Stimulated activated CD8-positive, alpha-beta memory T cell treated with anti-CD3 and anti-CD28 coated beads, Interleukin-12 subunit alpha, Interleukin-12 subunit beta, amount 100 ng/mL, for 4 hours (primary cell): ENCODE results near the gene PAEP.

Source experiments
- DNase-seq: peaks from one replicate; pipeline ENCODE4 v3.0.0-alpha.2; 2020; ENCODE audit warnings: low read depth

PAEP gene

DNA sequence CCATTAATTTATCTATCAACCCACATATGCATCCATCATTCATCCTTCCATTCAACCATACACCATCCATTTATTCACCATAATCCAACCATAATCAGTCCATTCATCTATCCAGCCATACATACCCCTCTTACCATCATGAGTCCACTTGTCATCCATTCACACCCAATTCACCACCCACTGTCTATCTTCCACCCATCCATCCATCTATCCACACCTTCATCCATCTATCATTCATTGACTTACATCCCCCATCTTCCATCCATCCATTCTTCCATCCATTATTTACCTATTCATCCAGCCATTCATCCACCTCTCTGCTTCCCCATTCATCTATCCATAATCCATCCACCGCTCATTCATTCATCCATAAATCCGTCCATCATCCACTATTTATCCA, 17.8 kb downstream of the PAEP start:
- no peak for DNase-seq

DNA sequence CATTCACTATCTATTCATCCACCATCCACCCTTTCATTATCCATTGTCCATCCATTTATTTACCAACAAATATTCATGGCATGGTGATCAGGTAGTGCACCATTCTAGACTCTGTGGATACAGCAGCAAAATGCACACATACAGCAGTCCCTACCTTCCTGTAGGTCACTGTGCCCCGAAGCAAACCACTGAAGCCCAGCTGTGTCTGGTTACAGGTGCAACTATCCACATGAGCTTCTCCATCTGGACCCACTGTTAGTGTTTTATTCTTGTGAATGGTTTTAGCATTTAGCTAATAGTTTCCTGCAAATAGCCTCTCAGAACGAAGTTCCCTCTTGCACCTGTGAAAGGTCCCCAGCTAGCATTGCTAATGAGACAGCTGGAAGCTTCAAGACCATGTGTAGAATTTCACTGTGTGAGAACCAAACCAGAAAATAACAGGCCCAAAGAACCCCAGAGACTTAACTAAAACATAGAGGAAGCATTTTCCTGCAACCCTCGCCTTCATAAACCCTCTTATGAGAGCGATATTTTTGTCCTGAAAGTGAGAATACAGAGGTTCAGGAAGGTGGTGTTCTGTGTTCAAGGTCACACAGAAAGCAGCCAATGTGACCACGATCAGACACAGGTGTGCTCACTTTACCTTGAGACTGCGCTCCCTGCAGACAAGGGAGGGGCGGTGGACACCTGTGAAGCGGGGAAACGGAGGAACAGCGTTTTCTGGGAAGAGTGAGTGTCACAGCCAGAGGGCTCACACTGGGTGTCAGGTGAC, 18.5 kb downstream of the PAEP start:
- DNase-seq, result no peak

DNA sequence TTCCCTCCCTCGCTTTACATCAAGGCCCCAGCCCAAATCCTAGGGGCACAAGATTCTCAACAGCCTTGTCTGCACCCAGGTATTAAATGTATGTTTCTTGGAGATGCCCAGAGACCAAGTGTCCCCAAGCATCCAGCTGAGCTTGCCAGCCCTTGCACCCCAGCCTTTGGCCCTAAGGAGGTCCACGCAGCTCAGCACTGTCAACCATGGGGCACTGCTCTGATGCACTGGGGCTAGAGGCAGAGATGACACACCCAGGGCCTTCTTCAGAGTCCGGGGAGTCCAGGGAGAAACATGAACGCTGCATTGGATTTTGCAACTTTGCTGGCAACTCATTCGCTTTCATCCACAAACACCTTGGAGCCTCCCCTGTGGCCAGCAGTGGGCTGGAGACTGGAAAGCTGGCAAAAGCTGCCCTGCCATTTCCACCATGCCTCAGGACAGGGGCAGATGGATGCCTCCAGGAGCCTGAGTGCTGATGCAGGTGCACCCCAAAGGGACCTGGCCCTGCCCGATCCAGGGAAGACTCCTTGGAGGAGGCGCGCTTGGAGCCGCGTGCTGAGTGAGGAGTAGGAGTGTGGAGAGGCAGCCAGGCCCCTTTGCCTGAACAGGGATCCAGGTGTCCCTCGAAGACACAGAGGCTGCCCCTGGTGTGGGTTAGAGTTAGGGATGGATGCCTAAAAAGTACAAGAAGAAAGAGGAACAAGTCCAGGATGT, 19.3 kb downstream of the PAEP start:
- DNase-seq, result no peak

- DNase-seq, result no peak
These were observed 20.3 kb downstream of the PAEP start for GRCh38 chr9:135581636-135582426.

- no peak for DNase-seq
These were observed 21.0 kb downstream of the PAEP start for GRCh38 chr9:135582541-135582940.

DNA sequence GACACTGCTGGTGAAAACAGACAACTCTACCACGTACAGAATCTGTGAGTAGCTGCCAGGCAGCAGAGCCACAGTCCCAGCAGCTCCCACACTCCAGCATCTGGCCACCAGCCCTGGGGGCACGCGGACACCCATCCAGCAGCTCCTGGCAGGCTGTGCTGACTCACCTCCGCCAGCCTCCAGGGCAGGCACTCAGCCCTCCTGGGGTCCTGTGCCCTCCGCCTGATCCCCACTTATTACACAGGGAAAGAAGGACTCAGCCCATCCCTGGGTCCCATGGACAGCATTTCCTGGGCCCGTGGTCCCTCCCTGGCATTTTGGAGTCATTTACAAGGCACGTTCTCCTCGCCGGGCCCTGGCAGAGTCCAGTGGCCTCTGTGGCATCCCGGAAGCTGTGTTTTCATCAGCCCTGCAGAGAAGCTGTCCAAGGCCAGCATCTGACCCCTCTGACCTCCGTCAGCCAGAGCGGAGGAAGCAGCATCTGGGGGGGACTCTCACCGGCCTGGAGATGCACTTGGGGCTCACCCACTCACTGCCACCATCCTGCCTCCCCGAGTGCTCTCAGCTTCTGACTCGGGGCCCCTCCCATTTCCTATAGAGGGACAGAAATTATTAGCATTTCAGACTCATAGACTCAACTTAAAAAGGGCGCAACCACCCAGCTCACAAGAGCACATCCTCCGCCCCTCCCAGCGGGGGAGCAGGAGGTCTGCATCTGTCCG, 21.6 kb downstream of the PAEP start:
- no peak for DNase-seq

DNA sequence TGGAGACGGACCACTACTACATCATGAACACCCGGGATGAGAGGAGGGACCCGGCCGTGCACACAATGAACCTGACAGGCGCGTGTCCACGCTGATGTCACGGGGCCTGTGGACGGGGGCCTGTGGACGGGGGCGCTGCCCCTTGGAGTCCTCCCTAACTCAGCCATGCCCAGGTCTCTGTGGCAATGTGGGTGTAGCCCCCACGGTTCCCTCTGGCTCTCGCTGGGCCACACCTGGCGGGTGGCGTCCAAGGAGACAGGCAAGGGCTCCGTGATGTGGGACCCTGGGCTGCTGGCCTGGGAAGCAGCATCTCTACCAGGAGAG, 22.1 kb downstream of the PAEP start:
- DNase-seq, result no peak

DNA sequence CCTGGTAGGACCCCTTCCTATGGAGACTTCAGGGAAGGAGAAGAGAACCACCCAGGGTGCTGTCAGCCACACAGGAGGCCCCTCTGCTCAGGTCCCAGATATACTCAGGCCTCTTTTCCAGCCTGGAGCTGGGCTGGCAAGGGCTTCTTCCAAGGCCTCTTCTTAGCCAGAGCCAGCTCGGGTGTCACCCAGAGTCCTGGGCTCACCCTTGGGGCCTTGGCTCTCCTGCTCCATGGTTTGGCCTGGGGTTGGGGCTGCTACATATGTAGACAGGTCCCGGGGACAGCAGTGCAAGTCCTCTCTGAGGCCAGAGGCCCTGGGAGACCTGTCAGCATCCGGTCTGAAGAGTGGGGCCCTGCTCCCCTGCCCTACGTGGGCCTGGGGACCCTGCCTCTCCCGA, 22.8 kb downstream of the PAEP start:
- DNase-seq, result no peak

- DNase-seq, result no peak
These were observed 23.4 kb downstream of the PAEP start for GRCh38 chr9:135584934-135585333.

DNA sequence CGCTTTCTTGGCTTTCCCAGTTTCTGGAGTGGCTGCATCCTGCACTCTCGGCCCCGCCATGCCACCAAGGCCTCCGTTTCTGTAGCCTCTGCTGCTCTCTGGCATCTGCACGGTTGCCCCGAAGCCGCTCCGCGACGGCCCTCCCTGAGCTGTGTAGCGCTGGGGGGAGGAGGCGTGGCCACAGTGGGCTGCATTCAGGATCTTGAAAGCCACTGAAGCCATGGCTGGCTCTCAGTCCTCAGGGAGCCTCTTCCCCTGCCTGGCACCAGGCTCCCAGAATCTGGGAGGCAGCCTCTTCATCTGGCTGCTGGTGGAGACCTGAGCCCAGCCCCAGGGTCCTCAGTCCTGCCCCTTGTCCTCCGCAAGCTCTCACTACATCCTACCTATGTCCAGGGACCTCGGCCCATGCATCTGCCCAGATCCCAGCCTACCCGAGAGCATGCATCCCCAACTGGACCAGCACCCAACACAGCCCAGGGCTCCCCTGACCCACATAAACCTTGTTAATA, 25.1 kb downstream of the PAEP start:
- DNase-seq, result no peak

DNA sequence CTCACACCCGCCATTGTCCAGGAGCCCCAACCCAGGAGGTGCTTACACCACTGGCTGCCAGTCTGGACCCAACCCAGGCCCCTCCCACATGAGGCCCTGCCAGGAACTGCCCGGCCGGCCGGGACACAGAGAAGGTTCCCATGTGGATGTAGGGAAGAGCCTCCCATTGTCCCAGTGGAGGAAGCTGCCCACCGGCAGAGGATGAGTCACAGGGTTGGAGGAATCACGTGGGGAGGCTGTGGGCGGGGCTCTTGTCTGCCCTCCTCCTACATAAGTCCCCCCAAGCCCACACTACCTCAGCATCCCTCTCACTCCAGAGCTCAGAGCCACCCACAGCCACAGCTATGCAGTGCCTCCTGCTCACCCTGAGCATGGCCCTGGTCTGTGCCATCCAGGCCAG, 26.1 kb downstream of the PAEP start:
- DNase-seq, result no peak

- DNase-seq, result no peak
These were observed 26.8 kb downstream of the PAEP start for GRCh38 chr9:135588371-135588770.

DNA sequence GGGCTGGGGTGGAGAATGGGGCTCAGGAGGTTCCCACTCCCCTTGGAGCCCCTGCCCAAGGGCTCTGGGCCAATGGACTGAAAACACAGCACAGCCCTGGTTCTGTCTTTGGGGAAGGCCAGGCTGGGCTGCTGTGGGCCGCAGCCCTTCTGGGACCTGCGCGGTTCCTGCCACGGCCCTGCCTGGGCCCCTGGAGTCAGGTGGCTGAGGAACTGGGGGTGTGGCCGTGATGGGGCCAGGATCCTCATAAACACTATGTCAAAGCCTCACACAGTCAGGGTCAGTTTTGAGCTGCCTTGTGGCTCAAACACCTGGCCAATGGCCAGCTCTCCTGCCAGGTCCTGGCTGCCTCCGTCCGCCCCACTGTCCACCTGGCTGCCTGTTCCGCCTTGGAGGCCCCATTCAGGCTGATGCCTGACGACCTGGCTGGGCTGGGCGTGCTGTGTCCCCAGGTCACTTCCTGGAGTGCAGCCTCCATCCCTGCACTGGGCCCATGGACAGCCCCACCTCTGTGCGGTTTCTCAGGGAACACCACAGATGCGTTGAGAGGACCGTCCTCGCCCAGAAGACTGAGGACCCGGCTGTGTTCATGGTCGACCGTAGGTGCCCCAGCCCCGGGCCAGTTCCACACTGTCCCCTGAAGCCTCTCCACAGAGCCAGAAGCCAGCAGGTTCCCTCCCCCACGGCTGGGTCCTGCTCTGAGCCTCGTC, 27.5 kb downstream of the PAEP start:
- no peak for DNase-seq

GRCh38 chr9:135589596-135590485, 28.3 kb downstream of the PAEP start:
- no peak for DNase-seq

DNA sequence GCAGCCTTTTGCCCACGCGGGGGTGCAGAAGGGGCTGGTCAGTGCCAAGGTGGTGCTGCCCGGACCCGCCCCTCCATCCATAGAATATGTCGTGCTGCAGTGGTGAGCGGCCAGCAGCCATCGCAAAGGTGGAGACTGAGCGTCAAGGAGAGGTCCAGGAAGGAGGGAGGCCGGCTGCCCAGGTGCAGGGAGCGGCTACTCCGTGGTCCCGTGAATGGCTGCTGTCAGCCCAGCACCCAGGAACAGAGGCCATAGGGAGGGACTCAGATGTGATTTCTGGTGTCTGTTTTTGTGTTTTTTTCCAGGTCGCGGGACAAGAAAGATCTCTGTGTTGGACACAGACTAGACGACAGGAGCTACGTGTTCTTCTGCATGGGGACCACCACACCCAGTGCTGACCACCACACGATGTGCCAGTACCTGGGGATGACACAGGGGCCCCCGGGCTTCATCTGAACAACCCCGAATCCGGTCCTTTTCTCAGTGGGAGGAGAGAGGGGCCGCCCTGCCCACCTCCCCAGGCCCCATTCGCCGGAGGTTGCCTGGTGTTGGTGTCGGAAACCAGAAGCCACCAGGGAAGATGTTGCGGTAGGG, 29.0 kb downstream of the PAEP start:
- no peak for DNase-seq

DNA sequence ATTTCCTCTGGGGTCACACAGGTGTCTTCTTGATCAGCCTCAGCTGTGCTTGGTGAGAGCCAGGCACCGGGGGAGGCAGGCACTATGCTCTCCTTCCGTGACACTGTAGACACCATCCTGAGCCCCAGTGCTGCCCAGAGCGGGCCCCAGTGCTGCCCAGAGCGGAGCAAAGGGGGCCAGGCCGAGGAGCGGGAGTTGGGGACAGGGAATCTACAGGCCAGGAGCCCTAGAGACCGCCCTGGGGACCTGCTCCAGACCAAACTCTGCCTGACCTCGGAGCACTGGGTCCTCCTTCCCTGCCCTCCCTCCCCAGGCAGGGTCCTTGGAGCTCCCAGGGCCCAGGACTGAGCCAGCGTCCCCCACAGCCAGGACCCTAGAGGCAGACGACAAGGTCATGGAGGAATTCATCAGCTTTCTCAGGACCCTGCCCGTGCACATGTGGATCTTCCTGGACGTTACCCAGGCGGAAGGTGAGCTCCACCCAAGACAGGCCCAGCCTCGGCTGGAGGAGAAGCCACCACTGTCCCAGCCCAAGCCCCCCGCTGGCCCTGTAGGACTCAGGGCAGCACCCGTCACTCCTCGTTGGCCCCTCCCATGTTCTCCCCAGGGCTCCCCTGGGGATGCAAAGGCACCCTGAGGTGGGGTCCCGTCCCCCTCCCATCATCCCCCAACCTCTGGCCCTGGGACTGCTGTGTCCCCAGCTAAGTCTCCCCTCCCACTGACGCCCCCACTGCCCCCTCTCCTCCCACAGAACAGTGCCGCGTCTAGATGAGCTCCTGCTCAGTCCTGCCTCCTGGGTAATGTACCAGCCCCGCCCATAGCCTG, 30.2 kb downstream of the PAEP start:
- DNase-seq, result no peak

- no peak for DNase-seq
These were observed 30.7 kb downstream of the PAEP start for GRCh38 chr9:135592331-135592590.

GRCh38 chr9:135592625-135593024, 31.1 kb downstream of the PAEP start:
- DNase-seq, result no peak

DNA sequence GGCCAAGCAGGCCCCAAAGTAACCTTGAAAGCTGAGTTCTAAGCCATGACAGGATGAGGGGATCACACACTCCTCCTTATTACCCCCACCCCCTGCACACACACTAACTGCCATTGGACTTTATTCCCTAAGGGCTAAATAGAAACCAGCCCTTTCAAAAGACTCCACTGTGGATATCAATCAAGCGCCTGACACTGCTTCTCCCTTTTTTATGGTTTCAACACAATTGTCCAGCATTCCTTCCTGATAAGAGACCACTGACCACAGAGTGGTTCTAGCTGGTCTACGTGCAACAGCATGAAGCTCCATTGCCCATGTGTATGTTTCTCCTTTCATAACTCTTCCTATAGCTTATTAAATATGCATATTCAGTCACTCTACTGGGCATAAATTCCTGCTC, 34.7 kb downstream of the PAEP start:
- no peak for DNase-seq
